ENCODE measurements around the gene PDZRN3.

DNA sequence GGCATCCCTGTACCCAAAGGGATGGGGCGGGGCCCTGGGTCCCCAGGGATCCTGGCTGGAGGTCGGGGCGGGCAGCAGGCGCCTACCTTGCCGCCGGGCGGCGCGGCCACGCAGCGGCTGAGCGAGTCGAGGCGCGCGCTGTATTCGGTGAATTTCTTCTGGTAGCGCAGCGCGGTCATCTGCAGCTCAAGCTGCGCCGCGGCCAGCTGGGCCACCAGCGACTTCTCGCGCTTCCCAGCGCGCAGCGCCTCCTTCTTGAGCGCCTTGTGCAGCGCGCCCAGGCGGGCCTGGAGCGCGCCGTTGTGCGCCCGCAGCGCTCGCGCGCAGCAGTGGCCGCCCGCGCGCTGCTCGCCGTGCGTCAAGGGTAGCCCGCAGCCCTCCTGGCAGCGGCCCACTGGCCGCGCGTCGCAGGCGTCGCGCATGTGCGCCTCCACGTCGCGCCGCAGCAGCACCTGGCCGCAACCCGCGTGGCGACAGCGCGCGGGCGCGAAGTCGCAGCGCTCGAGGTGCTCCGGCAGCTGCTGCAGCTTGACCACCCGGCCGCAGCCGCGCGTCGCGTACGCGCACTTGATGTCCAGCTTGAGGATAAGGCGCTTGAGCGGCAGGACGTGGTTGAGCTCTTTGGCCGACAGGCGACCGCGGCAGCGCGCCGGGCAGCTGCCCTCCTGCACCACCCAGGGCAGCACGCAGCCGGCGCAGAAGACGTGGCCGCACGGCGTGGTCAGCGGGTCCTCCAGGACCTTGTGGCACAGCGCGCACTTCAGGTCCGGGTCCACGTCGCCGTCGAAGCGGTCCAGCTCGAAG lies 522 bp downstream of the PDZRN3 start:
- TF ChIP-seq CTCF (IDR thresholded peaks at IDR 0.05 in 8 of 11, conservative IDR thresholded peaks at IDR 0.05 in 3 of 11): no peak
- no peak for TF ChIP-seq POLR2A (IDR thresholded peaks at IDR 0.05)
